SK-N-SH treated with all-trans-retinoic acid at 6 μM for 48 hours (cell line): ENCODE measurements around the gene ABHD10.
A peak's percentile ranks its signal among the peaks of the same experiment; 100 is the strongest.

Experiments
- ATAC-seq: fragments of 200-7000 bp; cut with Tn5 transposase; 3 replicates; pipeline ENCODE4 v1.9.1; 2020; ENCODE audit warnings: mild to moderate bottlenecking, moderate library complexity
- ARNTL ChIP-seq: fragments of 450-650 bp; formaldehyde crosslinking; IDR thresholded peaks from 2 replicates; pipeline ENCODE4 v1.5.0; 2020; ENCODE audit warnings: low read depth, mild to moderate bottlenecking, moderate library complexity, borderline replicate concordance
- BACH2 ChIP-seq: fragments of 250-450 bp; sonication (Bioruptor Pico); IDR thresholded peaks from 2 replicates; pipeline ENCODE4 v1.9.0; 2021; ENCODE audit warnings: mild to moderate bottlenecking, borderline replicate concordance
- CREB5 ChIP-seq: fragments of 250-450 bp; sonication (Bioruptor Pico); IDR thresholded peaks from 2 replicates; pipeline ENCODE4 v1.5.1; 2020; ENCODE audit warnings: low read depth, mild to moderate bottlenecking, moderate library complexity
- CSDC2 ChIP-seq: fragments of 250-450 bp; sonication (Bioruptor Pico); IDR thresholded peaks from 2 replicates; pipeline ENCODE4 v1.5.0; 2020; ENCODE audit warnings: mild to moderate bottlenecking, moderate library complexity
- CSRNP3 ChIP-seq: fragments of 250-450 bp; sonication (Bioruptor Pico); IDR thresholded peaks from 2 replicates; pipeline ENCODE4 v1.5.1; 2021; ENCODE audit warnings: mild to moderate bottlenecking, moderate library complexity
- ESRRG ChIP-seq: fragments of 250-450 bp; sonication (Bioruptor Pico); IDR thresholded peaks from 2 replicates; pipeline ENCODE4 v1.6.1; 2021; ENCODE audit warnings: mild to moderate bottlenecking
- GLIS3 ChIP-seq: fragments of 250-450 bp; sonication (Bioruptor Pico); IDR thresholded peaks from 2 replicates; pipeline ENCODE4 v1.5.0; 2020; ENCODE audit warnings: mild to moderate bottlenecking, moderate library complexity
- ISL1 ChIP-seq: fragments of 250-450 bp; sonication (Bioruptor Pico); IDR thresholded peaks from 2 replicates; pipeline ENCODE4 v2.1.2; 2022; ENCODE audit warnings: mild to moderate bottlenecking, moderate library complexity
- OSR1 ChIP-seq: fragments of 250-450 bp; sonication (Bioruptor Pico); IDR thresholded peaks from 2 replicates; pipeline ENCODE4 v1.8.0; 2022; ENCODE audit warnings: moderate library complexity, mild to moderate bottlenecking, inconsistent platforms
- PATZ1 ChIP-seq: fragments of 250-450 bp; sonication (Bioruptor Pico); IDR thresholded peaks from 2 replicates; pipeline ENCODE4 v1.8.0; 2020; ENCODE audit warnings: mild to moderate bottlenecking, moderate library complexity, borderline replicate concordance
- POU6F1 ChIP-seq: fragments of 250-450 bp; sonication (Bioruptor Pico); IDR thresholded peaks from 2 replicates; pipeline ENCODE4 v1.8.0; 2021; ENCODE audit warnings: low read depth, mild to moderate bottlenecking, moderate library complexity, borderline replicate concordance
- PPARA ChIP-seq: fragments of 250-450 bp; sonication (Bioruptor Pico); IDR thresholded peaks from 2 replicates; pipeline ENCODE4 v1.5.0; 2020; ENCODE audit warnings: mild to moderate bottlenecking, borderline replicate concordance
- RARB ChIP-seq: fragments of 250-450 bp; sonication (Bioruptor Pico); IDR thresholded peaks from 2 replicates; pipeline ENCODE4 v1.8.0; 2021; ENCODE audit warnings: mild to moderate bottlenecking, moderate library complexity
- SNAI2 ChIP-seq: fragments of 250-450 bp; sonication (Bioruptor Pico); IDR thresholded peaks from 2 replicates; pipeline ENCODE4 v1.5.0; 2020; ENCODE audit warnings: mild to moderate bottlenecking, moderate library complexity
- TCF4 ChIP-seq: fragments of 250-450 bp; sonication (Bioruptor Pico); IDR thresholded peaks from 2 replicates; pipeline ENCODE4 v1.8.0; 2021; ENCODE audit warnings: mild to moderate bottlenecking, moderate library complexity, borderline replicate concordance
- TOX ChIP-seq: fragments of 250-450 bp; sonication (Bioruptor Pico); IDR thresholded peaks from 2 replicates; pipeline ENCODE4 v1.8.0; 2021; ENCODE audit warnings: mild to moderate bottlenecking, moderate library complexity, borderline replicate concordance
- TSHZ2 ChIP-seq: fragments of 250-450 bp; sonication (Bioruptor Pico); IDR thresholded peaks from 2 replicates; pipeline ENCODE4 v1.5.0; 2020; ENCODE audit warnings: mild to moderate bottlenecking, moderate library complexity
- ZFP3 ChIP-seq: fragments of 250-450 bp; sonication (Bioruptor Pico); IDR thresholded peaks from 2 replicates; pipeline ENCODE4 v1.5.0; 2020; ENCODE audit warnings: mild to moderate bottlenecking, moderate library complexity
- ZFP30 ChIP-seq: fragments of 450-650 bp; formaldehyde crosslinking; IDR thresholded peaks from 2 replicates; pipeline ENCODE4 v1.5.0; 2022; ENCODE audit warnings: mild to moderate bottlenecking, moderate library complexity
- ZNF565 ChIP-seq: fragments of 450-650 bp; formaldehyde crosslinking; conservative IDR thresholded peaks from 2 replicates; pipeline ENCODE4 v1.5.0; 2020; ENCODE audit warnings: low read depth, mild to moderate bottlenecking, moderate library complexity
- ZNF70 ChIP-seq: fragments of 450-650 bp; formaldehyde crosslinking; IDR thresholded peaks from 2 replicates; pipeline ENCODE4 v1.5.0; 2020; ENCODE audit warnings: mild to moderate bottlenecking, moderate library complexity
- ZNF8 ChIP-seq: fragments of 450-650 bp; formaldehyde crosslinking; IDR thresholded peaks from 2 replicates; pipeline ENCODE4 v1.5.0; 2020; ENCODE audit warnings: mild to moderate bottlenecking, moderate library complexity

ABHD10 gene

GRCh38 chr3:111936191-111936841 lies 42.5 kb upstream of the ABHD10 start:
- TF ChIP-seq ISL1 (peak; percentile 69), CSRNP3 (CRISPR knock-in tag) (no peak), TSHZ2 (CRISPR knock-in tag) (no peak), PATZ1 (CRISPR knock-in tag) (no peak), BACH2 (CRISPR knock-in tag) (no peak), CREB5 (CRISPR knock-in tag) (no peak)
- TF ChIP-seq, all 23 proteins: peak for 1
- ATAC-seq = peak; percentile 97

GRCh38 chr3:111936967-111937366 lies 41.9 kb upstream of the ABHD10 start:
- ATAC-seq = 0 out of 3 replicates have a peak, but pooled peaks have one; percentile 14
- TF ChIP-seq CSDC2 (CRISPR knock-in tag) = no peak
- no peak for TF ChIP-seq CREB5 (CRISPR knock-in tag)
- TF ChIP-seq TCF4 (CRISPR knock-in tag) = no peak
- TF ChIP-seq ZNF8 (CRISPR knock-in tag) = no peak
- TF ChIP-seq, all 23 proteins: peak for 0

GRCh38 chr3:111937871-111938270 lies 41.0 kb upstream of the ABHD10 start:
- ATAC-seq = no peak
- TF ChIP-seq RARB (no peak), ZFP3 (CRISPR knock-in tag) (no peak), ZNF565 (CRISPR knock-in tag) (no peak), TSHZ2 (CRISPR knock-in tag) (no peak), ESRRG (CRISPR knock-in tag) (no peak), ZNF8 (CRISPR knock-in tag) (no peak), ZNF70 (no peak), CSRNP3 (CRISPR knock-in tag) (no peak), CSDC2 (CRISPR knock-in tag) (no peak), ZFP30 (no peak), TCF4 (CRISPR knock-in tag) (no peak), PPARA (CRISPR knock-in tag) (no peak), BACH2 (CRISPR knock-in tag) (no peak), TOX (no peak), ARNTL (no peak), POU6F1 (no peak), GLIS3 (CRISPR knock-in tag) (no peak), SNAI2 (CRISPR knock-in tag) (no peak), OSR1 (CRISPR knock-in tag) (no peak)
